Stimulated activated CD4-positive, alpha-beta T cell treated with anti-CD3 and anti-CD28 coated beads, Interleukin-1b, Interleukin-23, amount 100 ng/mL, for 1 hour (primary cell): ENCODE data around the gene OR1N1.
"Not testable (repeated sequence)": the region's sequence is repeated elsewhere in the genome, so short reads cannot be mapped to it uniquely, and the experiment has no call there.

ENCODE experiments used
- DNase-seq, 2 donors: peaks; one replicate each; pipeline ENCODE4 v3.0.0-alpha.2; 2020; ENCODE audit warnings: low read depth in 2 of 2

Gene OR1N1

GRCh38 chr9:122527193-122527592 is at the start of gene OR1N1:
OR1N1 (minus strand) TSS chr9:122527293; CDS start chr9:122527293, 0 bp downstream.
- DNase-seq = no peak

GRCh38 chr9:122572456-122572855 is 45.4 kb upstream of the OR1N1 start:
- no peak for DNase-seq

- no peak for DNase-seq
Measured at GRCh38 chr9:122567901-122568300, 40.8 kb upstream of the OR1N1 start.

- DNase-seq = no peak
Measured at GRCh38 chr9:122562134-122562760, 35.2 kb upstream of the OR1N1 start.

GRCh38 chr9:122561446-122561845 is 34.4 kb upstream of the OR1N1 start:
- DNase-seq = no peak

- DNase-seq = no peak
Measured at GRCh38 chr9:122552812-122553211, 25.7 kb upstream of the OR1N1 start, which contains the start of gene OR1N2. OR1N2 (plus strand) TSS chr9:122553112; CDS start chr9:122553212, 100 bp downstream.

GRCh38 chr9:122551371-122551770 is 24.3 kb upstream of the OR1N1 start:
- DNase-seq = no peak

- no peak for DNase-seq
Measured at GRCh38 chr9:122546196-122546595, 19.1 kb upstream of the OR1N1 start.

- no peak for DNase-seq
Measured at GRCh38 chr9:122538757-122539156, 11.7 kb upstream of the OR1N1 start.

GRCh38 chr9:122537066-122537465 is 10.0 kb upstream of the OR1N1 start:
- DNase-seq = not testable (repeated sequence)

- no peak for DNase-seq
Measured at GRCh38 chr9:122536134-122536533, 9.0 kb upstream of the OR1N1 start.

GRCh38 chr9:122531157-122531556 is 4.1 kb upstream of the OR1N1 start:
- not testable (repeated sequence) for DNase-seq

- no peak for DNase-seq
Measured at GRCh38 chr9:122526602-122527001, 491 bp downstream of the OR1N1 start.

- no peak for DNase-seq
Measured at GRCh38 chr9:122519376-122519775, 7.7 kb downstream of the OR1N1 start.

- no peak for DNase-seq
Measured at GRCh38 chr9:122518841-122519240, 8.3 kb downstream of the OR1N1 start, which contains the start of gene OR1J4. OR1J4 (plus strand) TSS chr9:122519141; CDS start chr9:122519141, 0 bp downstream.

- DNase-seq = no peak
Measured at GRCh38 chr9:122518226-122518625, 8.9 kb downstream of the OR1N1 start.

- DNase-seq = no peak
Measured at GRCh38 chr9:122510502-122510901, 16.6 kb downstream of the OR1N1 start, which contains the start of gene OR1J2. OR1J2 (plus strand) TSS chr9:122510802; CDS start chr9:122510802, 0 bp downstream.

- no peak for DNase-seq
Measured at GRCh38 chr9:122506964-122507363, 20.1 kb downstream of the OR1N1 start.

- no peak for DNase-seq
Measured at GRCh38 chr9:122498883-122499288, 28.2 kb downstream of the OR1N1 start.

- no peak for DNase-seq
Measured at GRCh38 chr9:122479062-122479461, 48.0 kb downstream of the OR1N1 start.

GRCh38 chr9:122477826-122478225 is 49.3 kb downstream of the OR1N1 start, which contains the start of gene OR1J1:
OR1J1 (minus strand) TSS chr9:122477926; CDS start chr9:122477926, 0 bp downstream.
- DNase-seq = no peak

- no peak for DNase-seq
Measured at GRCh38 chr9:122477346-122477745, 49.7 kb downstream of the OR1N1 start.
